AG09319 (cell line): Measurements from ENCODE around the gene COL23A1.

ENCODE experiments used
- DNase-seq: peaks from one replicate; pipeline ENCODE4 v3.0.0-alpha.2; 2010; ENCODE audit warnings: low read depth; ENCODE audit errors: extremely low read depth
- CTCF ChIP-seq: IDR thresholded peaks from 2 replicates; pipeline ENCODE4 v1.5.1; 2011; ENCODE audit warnings: low read depth, mild to moderate bottlenecking, inconsistent platforms, low read length, moderate library complexity

Gene COL23A1

GRCh38 chr5:178514851-178515418 is 75.3 kb downstream of the COL23A1 start:
- DNase-seq, result no peak
- TF ChIP-seq CTCF, result no peak

GRCh38 chr5:178511172-178511571 is 79.0 kb downstream of the COL23A1 start:
- no peak for DNase-seq
- TF ChIP-seq CTCF, result no peak

- no peak for TF ChIP-seq CTCF
- no peak for DNase-seq
Observed at GRCh38 chr5:178509491-178510057, 80.6 kb downstream of the COL23A1 start.

- no peak for TF ChIP-seq CTCF
- no peak for DNase-seq
Observed at GRCh38 chr5:178507151-178507932, 82.9 kb downstream of the COL23A1 start.

- no peak for TF ChIP-seq CTCF
- DNase-seq, result no peak
Observed at GRCh38 chr5:178505639-178506407, 84.4 kb downstream of the COL23A1 start.

- TF ChIP-seq CTCF, result no peak
- no peak for DNase-seq
Observed at GRCh38 chr5:178504340-178504960, 85.7 kb downstream of the COL23A1 start.
